Measurements from ENCODE around the gene SLC41A3. TPM values are rescaled to one million over a fixed set of nuclear protein-coding genes. Genes with fewer than 3 reads are reported as not detected.

SLC41A3 gene
- total RNA-seq, 1 experiment from 2014 or later = 41.3 TPM

- DNase-seq = no peak
- Mint-ChIP-seq H3K36me3 (ENCODE audit: insufficient read depth, unreplicated experiment) (no peaks in the 10 kb centered on the region), H3K4me3 (ENCODE audit: unreplicated experiment) (no peak overlapping the region), H3K27ac (ENCODE audit: unreplicated experiment) (no peak overlapping the region), H3K4me1 (ENCODE audit: low read depth, unreplicated experiment) (no peaks in the 10 kb centered on the region), H3K9me3 (ENCODE audit: unreplicated experiment) (no peaks in the 10 kb centered on the region), H3K27me3 (ENCODE audit: insufficient read depth, unreplicated experiment) (no peaks in the 10 kb centered on the region)
- intact Hi-C loops (cut with micrococcal nuclease; ENCODE audit: unreplicated experiment) = no loop called here
- Histone ChIP-seq H3K4me1 (no peaks in the 10 kb centered on the region), H3K27me3 (replicated peaks; ENCODE audit: control insufficient read depth, insufficient read depth, low read length) (no peaks in the 10 kb centered on the region), H3K36me3 (ENCODE audit: control insufficient read depth, insufficient read depth, low read length) (no peaks in the 10 kb centered on the region; the same call in 1 of the 2 replicates), H3K9me3 (no peaks in the 10 kb centered on the region), H3K4me3 (ENCODE audit: low read depth, low read length) (no peak overlapping the region)
- BruUV-seq (replicated peaks) = no TSS peak
- TF ChIP-seq CTCF (IDR thresholded peaks at IDR 0.05; ENCODE audit: insufficient read depth in 1 of 2, low read depth in 1 of 2, low read length in 1 of 2, severe bottlenecking in 1 of 2, unreplicated experiment in 1 of 2) = no peak
- ChIA-PET POLR2A (no interaction called here), CTCF (no interaction called here)
Measured at GRCh38 chr3:126021702-126022101, 62.2 kb downstream of the SLC41A3 start.

DNA sequence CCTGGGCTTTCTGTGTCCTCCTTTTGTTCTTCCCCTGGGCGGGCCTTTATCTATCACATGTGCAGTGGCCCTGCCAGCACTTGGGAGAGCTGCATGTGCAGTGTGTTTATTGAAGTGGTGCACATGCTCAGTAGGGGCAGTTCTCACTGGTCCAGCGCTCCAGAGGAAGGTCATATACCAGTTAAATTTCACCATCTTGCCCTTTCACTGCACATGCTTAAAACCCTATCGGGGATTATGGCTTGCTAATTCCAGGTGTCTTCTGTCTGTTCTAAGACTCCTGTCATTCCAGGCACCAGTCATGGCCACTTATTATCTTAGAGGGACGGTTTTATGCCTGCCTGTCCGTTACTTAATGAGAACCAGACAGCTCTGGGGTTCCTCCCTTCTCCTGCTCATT lies 62.7 kb downstream of the SLC41A3 start:
- no peaks in the 10 kb centered on the region; the same call in 1 of the 2 replicates for H3K36me3 ChIP-seq (ENCODE audit: control insufficient read depth, insufficient read depth, low read length)
- Mint-ChIP-seq H3K27me3 (ENCODE audit: insufficient read depth, unreplicated experiment) (no peaks in the 10 kb centered on the region), H3K4me3 (ENCODE audit: unreplicated experiment) (no peak overlapping the region), H3K4me1 (ENCODE audit: low read depth, unreplicated experiment) (no peaks in the 10 kb centered on the region), H3K36me3 (ENCODE audit: insufficient read depth, unreplicated experiment) (no peaks in the 10 kb centered on the region), H3K27ac (ENCODE audit: unreplicated experiment) (no peak overlapping the region), H3K9me3 (ENCODE audit: unreplicated experiment) (no peaks in the 10 kb centered on the region)
- no peak for TF ChIP-seq CTCF (IDR thresholded peaks at IDR 0.05; ENCODE audit: insufficient read depth in 1 of 2, low read depth in 1 of 2, low read length in 1 of 2, severe bottlenecking in 1 of 2, unreplicated experiment in 1 of 2)
- intact Hi-C loops (cut with micrococcal nuclease; ENCODE audit: unreplicated experiment) = no loop called here
- DNase-seq = no peak
- H3K4me1 ChIP-seq = no peaks in the 10 kb centered on the region
- H3K9me3 ChIP-seq = no peaks in the 10 kb centered on the region
- CTCF ChIA-PET = no interaction called here
- no peaks in the 10 kb centered on the region for H3K27me3 ChIP-seq (replicated peaks; ENCODE audit: control insufficient read depth, insufficient read depth, low read length)
- POLR2A ChIA-PET = no interaction called here
- no TSS peak for BruUV-seq (replicated peaks)
- no peak overlapping the region for H3K4me3 ChIP-seq (ENCODE audit: low read depth, low read length)

- DNase-seq = no peak
- no peaks in the 10 kb centered on the region for H3K9me3 ChIP-seq
- no peak for TF ChIP-seq CTCF (IDR thresholded peaks at IDR 0.05; ENCODE audit: insufficient read depth in 1 of 2, low read depth in 1 of 2, low read length in 1 of 2, severe bottlenecking in 1 of 2, unreplicated experiment in 1 of 2)
- no peaks in the 10 kb centered on the region; the same call in 1 of the 2 replicates for H3K36me3 ChIP-seq (ENCODE audit: control insufficient read depth, insufficient read depth, low read length)
- no peaks in the 10 kb centered on the region for H3K27me3 ChIP-seq (replicated peaks; ENCODE audit: control insufficient read depth, insufficient read depth, low read length)
- BruUV-seq (replicated peaks) = no TSS peak
- no peaks in the 10 kb centered on the region for H3K9me3 Mint-ChIP-seq (ENCODE audit: unreplicated experiment)
- no peaks in the 10 kb centered on the region for H3K36me3 Mint-ChIP-seq (ENCODE audit: insufficient read depth, unreplicated experiment)
- CTCF ChIA-PET = interaction anchor here (0.6 kb wide), 1 partner anchor 64 kb away, joined by 4 read pairs; the partner anchor contains the start of gene SLC41A3
- H3K4me1 Mint-ChIP-seq (ENCODE audit: low read depth, unreplicated experiment) = no peaks in the 10 kb centered on the region
- intact Hi-C loops (cut with micrococcal nuclease; ENCODE audit: unreplicated experiment) = no loop called here
- H3K4me3 Mint-ChIP-seq (ENCODE audit: unreplicated experiment) = no peak overlapping the region
- H3K4me3 ChIP-seq (ENCODE audit: low read depth, low read length) = no peak overlapping the region
- no peaks in the 10 kb centered on the region for H3K27me3 Mint-ChIP-seq (ENCODE audit: insufficient read depth, unreplicated experiment)
- H3K4me1 ChIP-seq = no peaks in the 10 kb centered on the region
- POLR2A ChIA-PET = no interaction called here
- no peak overlapping the region for H3K27ac Mint-ChIP-seq (ENCODE audit: unreplicated experiment)
Measured at GRCh38 chr3:126019683-126020082, 64.2 kb downstream of the SLC41A3 start.
